PC-9 (cell line): ENCODE data around the gene IFITM5. TPM values are rescaled to one million over a fixed set of nuclear protein-coding genes. Genes with fewer than 3 reads are reported as not detected.
"Not testable (repeated sequence)": the region's sequence is repeated elsewhere in the genome, so short reads cannot be mapped to it uniquely, and the experiment has no call there.

Source experiments
- BruUV-seq: library from RNA; stranded (reverse); fragments of 400-500 nt; replicated peaks from 2 replicates; lab custom pipeline; 2021; lab: Mats Ljungman, UMichigan
- CTCF ChIA-PET: fragments of 300-600 bp; sonication (Branson Sonifier 250); formaldehyde crosslinking; loops from one replicate; lab custom pipeline; 2022; ENCODE audit warnings: antibody characterized with exemption; lab: Charles Lee
- POLR2A ChIA-PET: fragments of 300-600 bp; sonication (Branson Sonifier 250); formaldehyde crosslinking; loops from one replicate; lab custom pipeline; 2022; ENCODE audit warnings: antibody characterized with exemption; ENCODE audit not compliant: unreplicated experiment; lab: Charles Lee
- DNase-seq, 2 experiments: peaks; one replicate each; pipeline versions ENCODE4 v3.0.0 to v3.0.0-alpha.2; 2015 to 2022; ENCODE audit warnings: mixed read lengths in 1 of 2
- H2AFZ ChIP-seq: fragments of 200-600 bp; sonication (generic); 2 replicates; pipeline ENCODE4 v1.8.1; 2017; ENCODE audit warnings: antibody characterized with exemption
- H3F3A ChIP-seq: fragments of 200-600 bp; sonication (generic); 2 replicates; pipeline ENCODE4 v1.8.1; 2017; ENCODE audit warnings: antibody characterized with exemption, mild to moderate bottlenecking, low read depth; ENCODE audit not compliant: insufficient read depth
- H3K27ac ChIP-seq: fragments of 200-600 bp; sonication (generic); 2 replicates; pipeline ENCODE4 v1.6.1; 2016; ENCODE audit warnings: mixed run types
- H3K27me3 ChIP-seq: fragments of 200-600 bp; sonication (generic); 2 replicates; pipeline ENCODE4 v1.6.1; 2016; ENCODE audit warnings: low read depth, mixed run types; ENCODE audit not compliant: insufficient read depth
- H3K36me3 ChIP-seq: fragments of 200-600 bp; sonication (generic); 2 replicates; pipeline ENCODE4 v1.6.1; 2016; ENCODE audit warnings: low read depth, mixed run types
- H3K4me1 ChIP-seq: fragments of 200-600 bp; sonication (generic); replicated peaks from 2 replicates; pipeline ENCODE4 v1.6.1; 2016; ENCODE audit warnings: mixed run types; ENCODE audit not compliant: insufficient read depth
- H3K4me2 ChIP-seq: fragments of 200-600 bp; sonication (generic); 2 replicates; pipeline ENCODE4 v1.6.1; 2017; ENCODE audit warnings: mixed run types
- H3K4me3 ChIP-seq: fragments of 200-600 bp; sonication (generic); 2 replicates; pipeline ENCODE4 v1.6.1; 2016; ENCODE audit warnings: mixed run types
- H3K79me2 ChIP-seq: fragments of 200-600 bp; sonication (generic); 2 replicates; pipeline ENCODE4 v1.6.1; 2017; ENCODE audit warnings: low read depth, mixed run types
- H3K9me2 ChIP-seq: fragments of 200-600 bp; sonication (generic); 2 replicates; pipeline ENCODE4 v1.8.1; 2017; ENCODE audit warnings: mild to moderate bottlenecking; ENCODE audit not compliant: insufficient read depth
- H3K9me3 ChIP-seq: fragments of 200-600 bp; sonication (generic); 2 replicates; pipeline ENCODE4 v1.8.1; 2016; ENCODE audit warnings: low read depth; ENCODE audit not compliant: insufficient read depth
- H4K20me1 ChIP-seq: fragments of 200-600 bp; sonication (generic); 2 replicates; pipeline ENCODE4 v1.8.1; 2017; ENCODE audit not compliant: insufficient read depth
- CTCF ChIP-seq: fragments of 200-600 bp; sonication (generic); conservative IDR thresholded peaks from 2 replicates; pipeline ENCODE4 v1.6.1; 2017; ENCODE audit warnings: mixed run types, antibody characterized with exemption, mild to moderate bottlenecking, moderate library complexity
- EZH2 ChIP-seq: fragments of 200-600 bp; sonication (generic); IDR thresholded peaks from 2 replicates; pipeline ENCODE4 v1.8.0; 2017; ENCODE audit warnings: antibody characterized with exemption, low read depth
- intact Hi-C: fragments of 100-400 bp; cut with micrococcal nuclease; formaldehyde crosslinking; loops from one replicate; pipeline ENCODE4 v1.10.0; 2022; ENCODE audit not compliant: unreplicated experiment
- total RNA-seq: library from RNA; stranded (reverse); gene quantifications from 2 replicates; pipeline ENCODE4 v1.2.3, GENCODE V29; 2021

IFITM5 gene
- total RNA-seq, 1 experiment from 2014 or later, result not detected

- intact Hi-C loops, result no loop called here
- no peak overlapping the region for H2AFZ ChIP-seq
- POLR2A ChIA-PET, result no interaction called here
- H3F3A ChIP-seq, result no peaks in the 10 kb centered on the region
- CTCF ChIA-PET, result interaction anchor here (0.6 kb wide), 1 partner anchor 88 kb away, joined by 3 read pairs; no protein-coding TSS in a partner anchor
- no peak overlapping the region for H3K27ac ChIP-seq
- no peaks in the 10 kb centered on the region for H3K9me3 ChIP-seq
- H3K4me2 ChIP-seq, result no peak overlapping the region
- H3K36me3 ChIP-seq, result no peaks in the 10 kb centered on the region
- no peaks in the 10 kb centered on the region for H3K4me1 ChIP-seq
- no peaks in the 10 kb centered on the region for H3K9me2 ChIP-seq
- no peak overlapping the region for H3K4me3 ChIP-seq
- 0 out of 2 replicates have a peak, but pooled peaks cover 3% of the 10 kb centered on the region for H3K27me3 ChIP-seq
- BruUV-seq, result no TSS peak
- no peak for TF ChIP-seq CTCF
- TF ChIP-seq EZH2, result no peak
- no peaks in the 10 kb centered on the region for H3K79me2 ChIP-seq
- no peaks in the 10 kb centered on the region for H4K20me1 ChIP-seq
- no peak for DNase-seq
Measured at GRCh38 chr11:329886-330253, 30.5 kb upstream of the IFITM5 start.

GRCh38 chr11:328516-329100 lies 29.3 kb upstream of the IFITM5 start:
- DNase-seq, H3F3A ChIP-seq, CTCF ChIA-PET, H2AFZ ChIP-seq, intact Hi-C loops, H3K79me2 ChIP-seq, H3K4me2 ChIP-seq, H3K4me1 ChIP-seq, H3K4me3 ChIP-seq, H3K36me3 ChIP-seq, H4K20me1 ChIP-seq, BruUV-seq, POLR2A ChIA-PET, H3K27ac ChIP-seq, H3K9me2 ChIP-seq, H3K9me3 ChIP-seq, H3K27me3 ChIP-seq: not testable (repeated sequence)

- H3K27ac ChIP-seq, result no peak overlapping the region
- H3F3A ChIP-seq, result no peaks in the 10 kb centered on the region
- POLR2A ChIA-PET, result no interaction called here
- DNase-seq, result no peak
- no peaks in the 10 kb centered on the region for H3K79me2 ChIP-seq
- BruUV-seq, result no TSS peak
- H3K4me1 ChIP-seq, result no peaks in the 10 kb centered on the region
- CTCF ChIA-PET, result no interaction called here
- H3K4me3 ChIP-seq, result no peak overlapping the region
- H2AFZ ChIP-seq, result no peak overlapping the region
- H4K20me1 ChIP-seq, result no peaks in the 10 kb centered on the region
- no peaks in the 10 kb centered on the region for H3K9me3 ChIP-seq
- no peaks in the 10 kb centered on the region for H3K9me2 ChIP-seq
- intact Hi-C loops, result no loop called here
- TF ChIP-seq CTCF (no peak), EZH2 (no peak)
- H3K4me2 ChIP-seq, result no peak overlapping the region
- no peaks in the 10 kb centered on the region for H3K27me3 ChIP-seq
- H3K36me3 ChIP-seq, result no peaks in the 10 kb centered on the region
Measured at GRCh38 chr11:328012-328411, 28.7 kb upstream of the IFITM5 start.

- H2AFZ ChIP-seq, result no peak overlapping the region
- H3K27me3 ChIP-seq, result no peaks in the 10 kb centered on the region
- H3K9me2 ChIP-seq, result no peaks in the 10 kb centered on the region
- H3K4me2 ChIP-seq, result no peak overlapping the region
- no peak overlapping the region for H3K27ac ChIP-seq
- ChIA-PET POLR2A (no interaction called here), CTCF (no interaction called here)
- TF ChIP-seq CTCF (no peak), EZH2 (no peak)
- H3K36me3 ChIP-seq, result no peaks in the 10 kb centered on the region
- H3K4me1 ChIP-seq, result no peaks in the 10 kb centered on the region
- no TSS peak for BruUV-seq
- H4K20me1 ChIP-seq, result no peaks in the 10 kb centered on the region
- H3F3A ChIP-seq, result no peaks in the 10 kb centered on the region
- H3K79me2 ChIP-seq, result no peaks in the 10 kb centered on the region
- no peak overlapping the region for H3K4me3 ChIP-seq
- no peak for DNase-seq
- intact Hi-C loops, result no loop called here
- no peaks in the 10 kb centered on the region for H3K9me3 ChIP-seq
Measured at GRCh38 chr11:327581-327923, 28.2 kb upstream of the IFITM5 start.
